Stimulated activated CD4-positive, alpha-beta T cell treated with anti-CD3 and anti-CD28 coated beads, Interleukin-1b, Interleukin-23, amount 100 ng/mL, for 48 hours (primary cell): ENCODE results near the gene RAB44.
A peak's percentile ranks its signal among the peaks of the same experiment; 100 is the strongest.
"Not testable (repeated sequence)": the region's sequence is repeated elsewhere in the genome, so short reads cannot be mapped to it uniquely, and the experiment has no call there.

ENCODE experiments used
- DNase-seq: peaks from one replicate; pipeline ENCODE4 v3.0.0-alpha.2; 2020

The RAB44 gene

DNA sequence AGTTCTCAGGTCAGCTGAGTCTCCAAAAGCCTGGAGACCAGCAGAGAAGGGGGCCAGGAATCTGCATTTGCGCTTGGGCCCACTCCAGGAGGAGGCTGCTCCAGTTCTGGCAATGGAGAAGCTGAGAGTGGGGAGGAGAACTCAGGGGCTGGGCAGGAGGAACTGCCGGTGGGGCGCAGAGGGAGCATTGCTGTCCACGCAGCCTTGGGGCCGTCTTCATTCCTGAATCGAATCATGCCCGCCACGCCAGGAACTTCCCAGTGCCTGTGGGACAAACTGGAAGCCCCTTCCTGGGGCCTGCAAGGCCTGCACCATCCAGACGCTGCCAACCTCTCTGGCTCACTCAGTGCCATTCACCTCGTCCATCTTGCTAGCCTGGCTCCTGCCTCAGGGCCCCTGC is 16.9 kb downstream of the RAB44 start:
- no peak for DNase-seq

DNA sequence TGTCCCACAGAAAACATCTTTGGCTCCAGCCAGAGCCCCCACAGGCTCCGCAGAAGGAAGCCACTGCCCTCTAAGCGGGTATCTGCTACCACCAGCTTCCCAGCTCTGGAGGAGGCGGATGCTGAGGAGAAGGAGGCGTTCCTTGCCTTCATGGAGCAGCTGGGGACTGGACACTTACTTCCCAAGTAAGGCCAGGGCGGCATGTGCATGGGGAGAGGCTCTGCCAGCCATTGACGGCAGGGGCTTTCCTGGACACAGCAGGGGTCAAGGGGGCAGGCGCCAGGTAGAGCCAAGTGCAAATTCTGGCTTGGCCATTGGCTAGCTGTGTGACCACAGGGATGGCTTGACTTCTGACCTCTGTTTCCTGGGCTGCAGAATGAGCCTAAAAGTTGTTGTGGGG is 17.8 kb downstream of the RAB44 start:
- no peak for DNase-seq

DNA sequence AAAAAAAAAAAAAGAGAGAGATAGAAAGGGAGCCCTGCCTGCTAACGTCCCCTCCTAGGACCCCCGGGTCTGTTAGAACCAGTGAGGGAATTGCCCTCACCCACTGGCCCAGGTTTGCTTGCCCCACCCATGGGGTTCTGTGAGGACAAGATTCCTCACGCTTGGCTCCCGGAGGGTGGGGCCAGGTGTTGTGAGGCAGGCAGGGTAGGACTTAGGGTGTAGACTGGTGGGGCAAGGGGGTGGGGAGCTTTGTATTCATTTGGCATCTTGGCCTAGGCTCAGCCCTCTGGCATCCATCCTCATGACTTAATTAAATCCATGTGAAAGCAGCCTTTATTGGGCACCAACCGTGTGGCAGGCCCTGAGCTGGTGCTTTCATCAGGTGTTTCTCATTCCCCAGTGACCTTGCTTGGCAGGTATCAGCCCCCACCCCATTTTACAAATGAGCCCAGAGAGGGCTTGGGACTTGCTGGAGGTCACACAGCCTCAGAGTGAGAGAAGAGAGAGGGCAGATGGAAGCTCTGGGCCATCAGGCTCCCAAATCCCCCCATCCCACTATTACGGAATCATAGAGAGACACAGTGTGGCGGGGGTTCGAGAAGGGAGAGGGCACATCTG is 19.0 kb downstream of the RAB44 start:
- no peak for DNase-seq

- DNase-seq, result no peak
Observed at GRCh38 chr6:36717231-36717825, 19.7 kb downstream of the RAB44 start.

DNA sequence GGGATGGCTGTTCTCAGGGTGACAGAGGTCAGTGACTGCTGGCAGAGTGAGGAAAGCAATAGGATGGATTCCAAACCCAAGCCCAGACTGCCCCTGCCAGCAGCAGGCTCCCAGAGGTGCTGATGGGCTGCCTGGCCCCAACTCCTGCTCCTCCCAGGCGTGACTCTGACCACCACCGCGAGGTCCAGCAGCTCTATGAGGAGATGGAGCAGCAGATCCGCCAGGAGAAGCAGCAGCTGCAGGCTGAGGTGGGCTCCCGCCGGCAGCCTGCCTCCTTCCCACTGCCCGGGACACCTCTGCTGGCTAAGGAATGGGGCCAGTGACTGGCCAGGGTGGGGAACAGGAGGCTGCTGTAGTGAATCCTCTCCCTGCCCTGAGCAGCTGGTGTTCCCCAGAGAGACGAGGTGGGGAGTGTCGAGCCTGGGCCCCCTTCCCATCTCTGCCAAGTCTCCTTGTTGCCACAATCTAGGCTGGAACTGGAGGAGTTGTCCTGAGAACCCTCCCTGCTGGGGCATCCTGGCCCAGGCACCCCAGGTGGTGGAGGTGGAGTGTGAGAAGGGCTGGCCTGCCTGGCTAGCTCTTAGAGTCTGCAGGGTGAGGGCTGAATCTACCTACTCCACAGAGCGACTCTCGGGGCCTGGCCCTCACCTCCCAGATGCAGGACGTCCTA is 20.4 kb downstream of the RAB44 start:
- DNase-seq, result no peak

GRCh38 chr6:36718560-36718959 is 20.9 kb downstream of the RAB44 start:
- DNase-seq, result no peak

DNA sequence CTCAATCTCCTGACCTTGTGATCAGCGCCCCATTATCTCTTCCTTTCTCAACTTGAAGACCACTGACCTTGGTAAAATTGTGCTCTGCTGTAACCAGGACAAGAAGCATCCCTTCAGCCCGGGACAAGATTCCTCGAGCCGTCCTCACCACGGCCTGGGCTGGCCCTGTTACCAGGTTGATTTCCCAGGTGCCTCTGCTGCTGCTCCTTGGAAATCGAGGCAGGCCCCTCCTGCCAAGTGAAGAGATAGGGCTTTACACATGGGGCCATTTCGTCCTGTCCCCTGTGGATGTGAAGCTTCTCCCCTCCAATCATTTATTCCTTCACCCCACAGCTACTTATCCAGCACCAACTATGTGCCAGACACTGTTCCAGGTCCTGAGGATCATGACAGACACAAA is 21.5 kb downstream of the RAB44 start:
- no peak for DNase-seq

GRCh38 chr6:36720251-36721141 is 22.9 kb downstream of the RAB44 start:
- DNase-seq, result no peak

GRCh38 chr6:36721369-36722140 is 23.9 kb downstream of the RAB44 start:
- DNase-seq, result no peak

- no peak for DNase-seq
Observed at GRCh38 chr6:36722365-36722764, 24.7 kb downstream of the RAB44 start.

- DNase-seq, result no peak
Observed at GRCh38 chr6:36722879-36723278, 25.3 kb downstream of the RAB44 start.

DNA sequence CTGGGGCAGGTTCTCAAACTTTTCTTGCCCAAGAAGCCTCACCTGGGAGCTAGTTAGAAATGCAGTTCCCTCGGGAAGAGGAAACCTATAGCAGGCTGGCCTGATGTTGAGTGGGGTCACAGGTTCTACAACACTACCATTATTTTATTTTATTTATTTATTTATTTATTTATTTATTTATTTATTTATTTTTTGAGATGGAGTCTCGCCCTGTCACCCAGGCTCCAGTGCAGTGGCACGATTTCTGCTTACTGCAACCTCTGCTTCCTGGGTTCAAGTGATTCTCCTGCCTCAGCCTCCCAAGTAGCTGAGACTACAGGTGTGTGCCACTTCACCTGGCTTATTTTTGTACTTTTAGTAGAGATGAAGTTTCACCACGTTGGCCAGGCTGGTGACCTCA is 26.4 kb downstream of the RAB44 start:
- DNase-seq, result not testable (repeated sequence)

DNA sequence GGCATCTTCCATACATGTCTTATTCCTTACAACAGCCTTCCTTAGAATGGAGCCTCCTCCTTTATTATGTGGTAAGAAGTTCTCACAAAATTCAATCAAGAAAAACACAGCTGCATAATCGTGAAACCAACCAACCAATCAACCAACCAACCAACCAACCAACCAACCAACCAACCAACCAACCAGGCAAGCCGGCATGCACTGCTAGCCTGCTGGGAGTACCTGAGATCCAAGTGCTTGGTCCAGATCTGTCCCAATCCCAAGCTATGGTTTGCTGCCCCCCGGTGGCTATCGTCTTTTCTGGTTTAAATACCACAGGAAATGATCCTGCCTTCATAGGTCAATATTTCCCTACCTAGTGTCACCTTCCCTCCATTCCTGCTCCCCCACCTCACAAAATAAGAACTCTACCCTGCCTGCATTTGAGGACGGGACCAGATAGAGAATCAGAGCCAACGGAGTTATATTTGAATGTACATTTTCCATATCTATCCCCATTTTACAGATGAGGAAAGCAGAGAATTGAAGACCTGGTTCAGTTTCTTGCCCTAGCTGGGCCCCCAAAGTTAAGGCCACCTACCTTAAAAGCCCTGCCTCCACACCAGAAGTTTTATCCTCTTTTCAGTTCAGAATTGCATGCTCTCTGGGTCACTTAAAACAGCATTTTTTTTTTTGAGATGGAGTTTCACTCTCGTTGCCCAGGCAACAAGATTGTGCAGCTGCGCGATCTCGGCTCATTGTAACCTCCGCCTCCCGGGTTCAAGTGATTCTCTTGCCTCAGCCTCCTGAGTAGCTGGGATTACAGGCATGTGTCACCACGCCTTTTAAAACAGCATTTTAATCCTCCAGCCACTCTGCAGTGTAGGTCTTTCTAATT is 27.1 kb downstream of the RAB44 start:
- peak; percentile 59 for DNase-seq

DNA sequence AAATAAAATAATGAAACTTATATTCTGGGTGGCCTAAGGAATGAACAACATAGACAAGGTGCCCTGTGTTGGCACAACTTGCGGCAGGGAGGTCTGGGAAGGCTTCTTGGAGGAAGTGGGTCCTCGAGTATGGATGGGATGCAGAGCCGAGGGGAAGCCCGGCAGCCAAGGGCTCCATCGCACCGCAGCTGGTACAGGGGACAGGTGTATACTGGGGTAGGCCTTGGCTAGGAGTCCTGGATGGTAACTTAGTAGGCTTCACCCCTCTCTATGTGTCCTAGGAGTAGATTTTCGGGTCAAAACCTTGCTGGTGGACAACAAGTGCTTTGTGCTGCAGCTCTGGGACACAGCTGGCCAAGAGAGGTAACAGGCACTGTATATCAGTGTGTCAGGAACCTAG is 28.0 kb downstream of the RAB44 start:
- no peak for DNase-seq

GRCh38 chr6:36727505-36728021 is 29.9 kb downstream of the RAB44 start:
- DNase-seq, result no peak

DNA sequence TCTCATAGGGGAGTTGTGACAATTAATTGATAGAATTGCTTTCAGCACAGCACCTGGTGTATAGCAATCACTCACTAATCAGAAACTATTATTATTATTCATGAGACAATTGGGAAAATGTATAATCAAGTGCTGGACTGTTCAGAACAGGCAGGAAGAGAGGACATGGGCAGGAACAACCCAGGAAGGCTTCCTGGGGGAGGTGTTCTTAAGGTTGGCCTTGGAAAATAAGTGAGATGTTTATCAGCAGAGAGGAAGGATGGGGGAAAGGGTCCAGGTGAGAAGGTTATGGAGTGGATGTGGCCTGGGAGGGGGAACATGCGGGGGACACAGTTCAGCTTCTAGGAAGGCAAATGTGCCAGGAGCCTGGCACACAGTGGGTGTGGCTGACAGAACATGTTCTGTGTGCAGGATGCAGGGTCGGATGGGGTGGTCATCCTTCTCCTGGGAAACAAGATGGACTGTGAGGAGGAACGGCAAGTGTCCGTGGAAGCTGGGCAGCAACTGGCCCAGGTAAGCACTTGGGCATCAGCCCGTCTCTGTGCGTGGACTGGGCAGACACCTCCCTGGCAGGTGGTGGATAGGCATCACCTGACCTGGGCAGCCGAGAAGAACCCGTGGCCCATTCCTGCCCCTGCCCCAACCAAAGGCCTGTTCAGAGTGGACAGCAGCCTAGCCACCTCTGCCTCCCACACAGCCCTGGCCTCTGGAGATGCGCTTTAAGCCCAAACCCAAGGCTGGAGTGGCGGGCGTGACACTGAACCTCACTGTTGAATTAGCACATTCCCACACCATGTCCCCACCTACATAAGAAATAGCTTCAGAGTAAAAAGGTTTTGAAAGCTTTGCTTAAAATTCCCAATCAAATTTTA is 30.9 kb downstream of the RAB44 start:
- no peak for DNase-seq

DNA sequence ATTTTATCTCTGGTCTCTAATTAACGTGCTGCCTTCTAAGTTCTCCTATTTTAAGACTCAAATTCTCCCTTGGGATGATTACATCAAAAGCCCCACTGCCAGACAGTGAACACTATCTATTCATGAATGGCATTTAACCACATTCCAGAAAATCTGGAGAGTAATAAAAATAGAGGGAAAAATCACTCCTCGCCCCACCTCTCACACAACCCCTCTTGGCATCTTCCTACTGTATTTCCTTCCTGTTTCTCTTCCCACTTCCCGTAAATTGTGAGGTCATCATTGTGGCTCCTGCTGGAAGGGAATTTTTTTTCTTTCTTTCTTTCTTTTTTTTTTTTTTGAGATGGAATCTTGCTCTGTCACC is 31.5 kb downstream of the RAB44 start:
- DNase-seq, result no peak

- DNase-seq, result no peak
Observed at GRCh38 chr6:36730424-36731380, 33.1 kb downstream of the RAB44 start.

- no peak for DNase-seq
Observed at GRCh38 chr6:36731622-36732310, 34.1 kb downstream of the RAB44 start.
